IgD-negative memory B cell (primary cell): ENCODE measurements around the gene PPP1R3A. TPM values are rescaled to one million over a fixed set of nuclear protein-coding genes. Genes with fewer than 3 reads are reported as not detected.

Experiments
- H3K27ac Mint-ChIP-seq, 3 donors: one replicate each; pipeline ENCODE4 v1.8.0; 2020 to 2022; ENCODE audit warnings: mild to moderate bottlenecking in 3 of 3, mixed read lengths in 3 of 3, moderate library complexity in 1 of 3
- H3K27me3 Mint-ChIP-seq: one replicate; pipeline ENCODE4 v1.8.0; 2021; ENCODE audit warnings: mixed read lengths
- H3K36me3 Mint-ChIP-seq: one replicate; pipeline ENCODE4 v1.8.0; 2020; ENCODE audit warnings: mild to moderate bottlenecking, mixed read lengths
- H3K4me1 Mint-ChIP-seq, 3 donors: one replicate each; pipeline ENCODE4 v1.8.0; 2020 to 2022; ENCODE audit warnings: mixed read lengths in 3 of 3, mild to moderate bottlenecking in 1 of 3
- H3K4me3 Mint-ChIP-seq, 4 donors: one replicate each; pipeline ENCODE4 v1.8.0; 2020 to 2022; ENCODE audit warnings: mild to moderate bottlenecking in 4 of 4, mixed read lengths in 4 of 4, moderate library complexity in 3 of 4
- H3K9me3 Mint-ChIP-seq, 3 donors: one replicate each; pipeline ENCODE4 v1.8.0; 2020 to 2021; ENCODE audit warnings: mixed read lengths in 3 of 3, mild to moderate bottlenecking in 1 of 3
- polyA plus RNA-seq: library from polyadenylated mRNA; unstranded; fragments of 300-500 nt; fragmentation: Illumina TruSeq; gene quantifications from one replicate; pipeline ENCODE4 v1.2.3, GENCODE V29; 2021

Gene PPP1R3A
- polyA plus RNA-seq, 1 donor from 2014 or later, result not detected

DNA sequence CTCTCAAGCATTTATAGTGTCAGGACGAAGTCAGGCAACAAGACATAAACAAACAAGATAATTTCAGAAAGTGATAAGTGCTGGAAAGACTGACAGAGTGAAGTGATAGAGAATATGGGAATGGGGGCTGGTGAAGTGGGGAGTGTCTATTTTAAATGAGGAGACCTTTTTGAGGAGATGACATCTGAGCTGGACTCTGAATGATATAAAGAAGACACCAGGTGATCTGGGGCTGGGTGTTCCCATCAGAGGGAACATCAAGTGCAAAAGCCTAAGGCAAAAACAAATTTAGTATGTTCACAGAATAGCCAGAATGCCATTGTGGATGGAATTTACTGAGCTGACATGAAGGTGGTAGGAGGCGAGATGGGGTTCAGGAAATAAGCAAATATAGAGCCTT is 83.4 kb downstream of the PPP1R3A start:
- H3K4me1 Mint-ChIP-seq, result no peaks in the 10 kb centered on the region

DNA sequence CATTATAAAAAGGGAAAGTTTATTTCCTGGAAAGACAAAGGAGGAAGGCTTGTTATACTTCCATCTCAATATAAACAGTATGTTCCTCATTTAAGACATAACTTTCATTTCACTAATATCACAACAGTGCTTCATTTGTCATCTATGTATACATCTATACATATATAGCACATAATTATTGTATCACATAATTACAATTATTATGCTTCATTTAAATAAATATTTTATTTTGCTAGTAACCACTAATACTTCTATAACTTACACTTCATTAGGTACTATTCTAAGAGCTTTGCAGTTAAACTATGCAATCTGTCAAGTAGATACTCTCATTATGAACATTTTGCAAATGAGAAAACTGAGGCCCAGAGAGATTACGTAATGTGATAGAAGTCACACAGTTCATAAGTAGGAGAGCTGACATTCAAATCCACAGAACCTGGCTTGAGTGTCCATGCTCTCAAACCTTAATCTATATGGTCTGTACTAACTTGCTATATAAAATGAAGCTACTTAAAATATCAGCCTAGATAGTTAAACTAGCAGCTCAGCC is 86.5 kb downstream of the PPP1R3A start:
- Mint-ChIP-seq H3K27me3 (no peaks in the 10 kb centered on the region), H3K9me3 (peaks cover 0 to 2% (median 0%) of the 10 kb centered on the region in 3 donors), H3K4me1 (no peaks in the 10 kb centered on the region), H3K27ac (no peak overlapping the region), H3K36me3 (no peaks in the 10 kb centered on the region), H3K4me3 (no peak overlapping the region)

More for the DNA sequence above, 83.4 kb downstream of the PPP1R3A start:
- no peaks in the 10 kb centered on the region for H3K9me3 Mint-ChIP-seq
- H3K27me3 Mint-ChIP-seq, result no peaks in the 10 kb centered on the region
- H3K4me3 Mint-ChIP-seq, result no peak overlapping the region
- H3K27ac Mint-ChIP-seq, result no peak overlapping the region
- no peaks in the 10 kb centered on the region for H3K36me3 Mint-ChIP-seq

DNA sequence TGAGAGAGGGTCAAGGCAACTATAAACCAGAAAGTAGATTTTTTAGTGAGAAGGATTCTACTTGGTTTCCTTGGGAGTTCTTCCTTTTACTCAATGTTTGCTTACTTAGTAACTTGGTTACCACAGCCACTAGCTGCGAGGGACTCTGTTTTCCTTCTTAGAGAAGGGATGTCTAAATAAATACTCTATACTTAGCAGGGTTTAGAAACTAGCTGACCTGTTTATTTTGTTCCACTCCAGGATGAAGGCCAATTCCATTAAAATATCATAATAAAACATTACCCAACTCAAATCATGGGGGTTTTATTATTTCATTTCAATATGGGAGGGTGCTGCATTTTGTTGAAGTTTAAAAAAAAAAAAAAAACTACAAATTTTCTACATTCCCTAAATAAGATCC is 87.3 kb downstream of the PPP1R3A start:
- no peaks in the 10 kb centered on the region for H3K36me3 Mint-ChIP-seq
- no peaks in the 10 kb centered on the region for H3K27me3 Mint-ChIP-seq
- H3K4me1 Mint-ChIP-seq, result no peaks in the 10 kb centered on the region
- peaks cover 0 to 2% (median 0%) of the 10 kb centered on the region in 3 donors for H3K9me3 Mint-ChIP-seq
- H3K4me3 Mint-ChIP-seq, result no peak overlapping the region
- H3K27ac Mint-ChIP-seq, result no peak overlapping the region

DNA sequence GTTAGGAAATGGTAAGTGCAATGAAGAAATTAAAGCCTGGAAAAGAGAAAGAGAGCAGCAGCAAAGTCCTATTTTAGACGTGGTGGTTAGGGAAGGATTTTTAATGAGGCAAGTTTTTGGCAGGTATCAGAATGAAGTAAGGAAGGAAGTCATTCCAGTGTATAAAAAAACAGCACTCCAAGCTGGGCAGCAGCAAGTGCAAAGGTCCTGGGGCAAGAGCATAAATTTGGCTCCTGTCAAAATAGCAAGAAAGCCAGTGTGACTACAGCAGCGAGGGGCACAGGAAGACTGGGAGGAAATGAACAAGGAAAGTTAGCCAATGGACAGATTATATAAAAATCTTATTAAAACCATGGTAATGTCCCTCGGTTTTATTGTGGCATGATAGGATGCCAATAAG is 90.2 kb downstream of the PPP1R3A start:
- Mint-ChIP-seq H3K36me3 (no peaks in the 10 kb centered on the region), H3K9me3 (peaks cover 0 to 2% (median 0%) of the 10 kb centered on the region in 3 donors), H3K4me1 (no peaks in the 10 kb centered on the region), H3K27ac (peak overlapping the region in 1 of 3 donors; percentile 35), H3K27me3 (no peaks in the 10 kb centered on the region), H3K4me3 (no peak overlapping the region)
